HCT116 (cell line): ENCODE measurements around the gene SRP9. TPM values are rescaled to one million over a fixed set of nuclear protein-coding genes. Genes with fewer than 3 reads are reported as not detected.
A peak's percentile ranks its signal among the peaks of the same experiment; 100 is the strongest.

ENCODE experiments used
- ATAC-seq: fragments of 200-7000 bp; cut with Tn5 transposase; 2 replicates; pipeline ENCODE4 v1.9.1; 2020; ENCODE audit warnings: mild to moderate bottlenecking, moderate library complexity
- BruUV-seq: library from RNA; stranded (reverse); fragments of 400-500 nt; replicated peaks from 2 replicates; lab custom pipeline; 2021; lab: Mats Ljungman, UMichigan
- CTCF ChIA-PET: fragments of 300-600 bp; sonication (Branson Sonifier 250); formaldehyde crosslinking; loops from one replicate; lab custom pipeline; 2021; ENCODE audit warnings: antibody characterized with exemption; lab: Charles Lee
- POLR2A ChIA-PET: fragments of 300-600, 350-600 bp; sonication (Branson Sonifier 250); formaldehyde crosslinking; loops from one replicate; lab custom pipeline; 2021; ENCODE audit warnings: antibody characterized with exemption; lab: Charles Lee
- RAD21 ChIA-PET, 2 experiments: fragments of 300-600 bp; sonication (Branson Sonifier 250); formaldehyde crosslinking; loops; one replicate each; lab custom pipeline; 2023; ENCODE audit warnings: low total read pairs in 2 of 2; ENCODE audit not compliant: uncharacterized antibody in 2 of 2, unreplicated experiment in 2 of 2, low non-redundant PET in 1 of 2; lab: Charles Lee
- DNase-seq: peaks from one replicate; pipeline ENCODE4 v3.0.0-alpha.2; 2010; ENCODE audit warnings: low read depth, low spot score
- H2AFZ ChIP-seq: fragments of 200-600 bp; shearing (Covaris generic), sonication (generic); 2 replicates; pipeline ENCODE4 v1.6.1; 2017; ENCODE audit warnings: low read depth, mixed run types, mixed read lengths, antibody characterized with exemption, low read length; ENCODE audit not compliant: poor library complexity, severe bottlenecking
- H3K27ac ChIP-seq: 2 replicates; pipeline ENCODE4 v1.5.1; 2012; ENCODE audit warnings: low read depth, low read length
- H3K27me3 ChIP-seq: fragments of 200-600 bp; sonication (generic); 2 replicates; pipeline ENCODE4 v1.6.1; 2016; ENCODE audit warnings: mixed run types, low read length, mixed read lengths; ENCODE audit not compliant: insufficient read depth
- H3K36me3 ChIP-seq, 2 experiments: fragments of 200-500 bp in 1 of 2; fragments of 200-600 bp in 1 of 2; sonication (Bioruptor generic) in 1 of 2; sonication (generic) in 1 of 2; 2 replicates each; pipeline versions ENCODE4 v1.5.1 to v1.6.1; 2014 to 2016; ENCODE audit warnings: low read length in 2 of 2, inconsistent platforms in 1 of 2, mixed read lengths in 1 of 2, mixed run types in 1 of 2; ENCODE audit not compliant: insufficient read depth in 2 of 2, control insufficient read depth in 1 of 2
- H3K4me1 ChIP-seq, 2 experiments: fragments of 200-600 bp in 1 of 2; sonication (generic) in 1 of 2; 2 replicates each; pipeline versions ENCODE4 v1.5.1 to v1.6.1; 2012 to 2017; ENCODE audit warnings: low read length in 2 of 2, inconsistent platforms in 1 of 2, mild to moderate bottlenecking in 1 of 2, mixed read lengths in 1 of 2, mixed run types in 1 of 2, moderate library complexity in 1 of 2; ENCODE audit not compliant: insufficient read depth in 2 of 2, control insufficient read depth in 1 of 2
- H3K4me2 ChIP-seq: fragments of 200-600 bp; sonication (generic); 2 replicates; pipeline ENCODE4 v1.6.1; 2017; ENCODE audit warnings: mixed run types, low read length, mixed read lengths
- H3K4me3 ChIP-seq, 2 experiments: fragments of 200-600 bp in 1 of 2; sonication (generic) in 1 of 2; replicated peaks in 1 of 2; 2 replicates each; pipeline ENCODE4 v1.5.1; 2011 to 2016; ENCODE audit warnings: low read length in 2 of 2, control low read depth in 1 of 2, low read depth in 1 of 2, mild to moderate bottlenecking in 1 of 2, mixed read lengths in 1 of 2, mixed run types in 1 of 2
- H3K79me2 ChIP-seq: fragments of 200-600 bp; sonication (generic); 2 replicates; pipeline ENCODE4 v1.6.1; 2017; ENCODE audit warnings: mild to moderate bottlenecking, mixed run types, low read length, moderate library complexity, mixed read lengths; ENCODE audit not compliant: insufficient read depth
- H3K9ac ChIP-seq: fragments of 200-600 bp; sonication (generic); 2 replicates; pipeline ENCODE4 v1.6.1; 2016; ENCODE audit warnings: low read length, mixed read lengths
- H3K9me2 ChIP-seq: fragments of 200-600 bp; sonication (generic), shearing (Covaris generic); 2 replicates; pipeline ENCODE4 v1.6.1; 2017; ENCODE audit warnings: mixed run types, mild to moderate bottlenecking, moderate library complexity; ENCODE audit not compliant: insufficient read depth
- H3K9me3 ChIP-seq, 2 experiments: fragments of 200-500 bp in 1 of 2; fragments of 200-600 bp in 1 of 2; sonication (Bioruptor generic) in 1 of 2; sonication (generic) in 1 of 2; 2 replicates each; pipeline ENCODE4 v1.6.1; 2014 to 2017; ENCODE audit warnings: low read length in 2 of 2, mixed read lengths in 2 of 2, inconsistent platforms in 1 of 2, low read depth in 1 of 2, mild to moderate bottlenecking in 1 of 2, mixed run types in 1 of 2, moderate library complexity in 1 of 2; ENCODE audit not compliant: control insufficient read depth in 1 of 2, insufficient read depth in 1 of 2
- H4K20me1 ChIP-seq: fragments of 200-600 bp; sonication (generic), shearing (Covaris generic); 2 replicates; pipeline ENCODE4 v1.6.1; 2017; ENCODE audit warnings: mixed run types, mild to moderate bottlenecking, moderate library complexity; ENCODE audit not compliant: insufficient read depth
- CEBPB ChIP-seq: IDR thresholded peaks from 2 replicates; pipeline ENCODE4 v1.6.1; 2012; ENCODE audit warnings: low read depth
- MAX ChIP-seq: IDR thresholded peaks from 2 replicates; pipeline ENCODE4 v1.6.1; 2012
- POLR2AphosphoS5 ChIP-seq: IDR thresholded peaks from 2 replicates; pipeline ENCODE4 v1.6.1; 2011; ENCODE audit warnings: mild to moderate bottlenecking, low read depth, low read length, moderate library complexity
- TCF7L2 ChIP-seq: IDR thresholded peaks from 2 replicates; pipeline ENCODE4 v1.7.0; 2011; ENCODE audit warnings: borderline replicate concordance, inconsistent platforms; ENCODE audit not compliant: insufficient read depth, insufficient read length; ENCODE audit errors: extremely low read depth
- ZBTB33 ChIP-seq: IDR thresholded peaks from 2 replicates; pipeline ENCODE4 v1.6.1; 2011; ENCODE audit warnings: mild to moderate bottlenecking, low read length, moderate library complexity; ENCODE audit not compliant: insufficient replicate concordance; ENCODE audit errors: extremely low read depth
- intact Hi-C: fragments of 100-400 bp; cut with micrococcal nuclease; formaldehyde crosslinking; loops from 2 replicates; pipeline ENCODE4 v1.10.0; 2022
- total RNA-seq: library from RNA; stranded (reverse); gene quantifications from one replicate; pipeline ENCODE4 v1.2.1, GENCODE V29; 2021; ENCODE audit not compliant: unreplicated experiment

Gene SRP9
- total RNA-seq, 1 experiment from 2014 or later, result 220 TPM

GRCh38 chr1:225763716-225764548 lies 13.7 kb upstream of the SRP9 start:
- RAD21 ChIA-PET, result no interaction called here
- H3K4me1 ChIP-seq, result peaks cover 12 to 16% of the 10 kb centered on the region in 2 experiments; a peak in 2 of 4 replicates
- no peaks in the 10 kb centered on the region for H3K36me3 ChIP-seq
- H3K4me2 ChIP-seq, result no peak overlapping the region
- POLR2A ChIA-PET, result interaction anchor here (0.6 to 1.0 kb wide), 2 partner anchors 8 to 111 kb away, joined by 3 read pairs; partner anchors contain the start of gene ENAH
- CTCF ChIA-PET, result interaction anchor here (1.4 kb wide), 1 partner anchor 289 kb away, joined by 4 read pairs; no protein-coding TSS in a partner anchor
- H3K9me3 ChIP-seq, result no peaks in the 10 kb centered on the region
- H3K9me2 ChIP-seq, result no peaks in the 10 kb centered on the region
- no TSS peak for BruUV-seq
- H3K27me3 ChIP-seq, result no peaks in the 10 kb centered on the region
- no peak overlapping the region for H3K27ac ChIP-seq
- H3K9ac ChIP-seq, result no peak overlapping the region
- no peak overlapping the region for H2AFZ ChIP-seq
- no peaks in the 10 kb centered on the region for H3K79me2 ChIP-seq
- TF ChIP-seq ZBTB33, result no peak
- TF ChIP-seq POLR2AphosphoS5, result no peak
- no peak for TF ChIP-seq CEBPB
- peak; percentile 57 for TF ChIP-seq TCF7L2
- no peak for TF ChIP-seq MAX
- DNase-seq (no peak), ATAC-seq (no peak)
- H4K20me1 ChIP-seq, result no peaks in the 10 kb centered on the region
- H3K4me3 ChIP-seq, result no peak overlapping the region
- intact Hi-C loops, result no loop called here
